Heart left ventricle (tissue), 13 donors: Measurements from ENCODE around the gene AASS.

ENCODE experiments used
- POLR2A ChIP-seq, 2 donors: fragments of 450-650 bp; IDR thresholded peaks; one replicate each; pipeline ENCODE4 v1.6.1; 2017; ENCODE audit warnings: antibody characterized with exemption in 2 of 2, mild to moderate bottlenecking in 2 of 2, moderate library complexity in 2 of 2
- TF ChIP-seq, protein P1 (sequence below), 12 donors: fragments of 200-600 bp; sonication (generic) in 4 of 12; IDR thresholded peaks; one replicate each; pipeline versions ENCODE4 v1.5.0 to v1.8.0; 2018 to 2022; ENCODE audit warnings: antibody characterized with exemption in 12 of 12, mild to moderate bottlenecking in 5 of 12
- donor health status: ischemic (EF 13 %, LVEDD 7.1; RV severe dilation, severe dysfunction).
- donor health status: DM: no; HTN: yes; CAD: no.
- donor health status: DM: no; HTN: no; CAD: no.
- donor health status: ischemic (EF 25% LVEDD 6.9; RV normal size, moderate dysfunction).
- donor health status: ischemic (EF 25% LVEDD 5.7; RV mildly dilated, moderate dysfunction).
- donor health status: ischemic (EF 35%, LVEDD 5.7; RV mildly dilated, moderate dysfunction).
- donor health status: nonischemic (EF 11% LVEDD 7.7; RV severe dilation, severe dysfunction).
- donor health status: DM: yes; HTN: yes; CAD: no.
- donor health status: PGD.
- donor health status: ischemic (EF 29% LVEDD 5.4; RV normal size, mild dysfunction).
- donor health status: nonischemic (EF 23%, LVEDD 6.1; RV moderate dilation, normal function).

DNA sequence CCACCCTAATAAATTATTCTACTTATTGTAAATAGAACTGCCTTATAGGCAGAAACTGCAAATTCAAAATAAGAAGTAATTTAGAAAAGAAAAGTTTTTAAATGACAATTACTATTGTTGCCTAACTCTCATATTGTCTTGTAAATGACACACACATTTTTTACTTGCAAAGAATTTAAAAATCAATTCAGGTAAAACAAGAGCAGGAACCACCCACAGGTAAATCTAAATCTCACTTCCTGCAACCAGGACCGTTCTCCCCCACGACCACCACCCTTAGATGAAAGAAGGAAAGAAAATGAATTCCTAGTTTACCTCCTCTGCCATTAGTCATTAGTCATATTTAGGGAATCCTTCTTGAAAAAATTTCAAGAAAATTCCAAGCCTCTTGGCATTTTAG lies 4.8 kb upstream of the AASS start:
- TF ChIP-seq, protein P1, sequence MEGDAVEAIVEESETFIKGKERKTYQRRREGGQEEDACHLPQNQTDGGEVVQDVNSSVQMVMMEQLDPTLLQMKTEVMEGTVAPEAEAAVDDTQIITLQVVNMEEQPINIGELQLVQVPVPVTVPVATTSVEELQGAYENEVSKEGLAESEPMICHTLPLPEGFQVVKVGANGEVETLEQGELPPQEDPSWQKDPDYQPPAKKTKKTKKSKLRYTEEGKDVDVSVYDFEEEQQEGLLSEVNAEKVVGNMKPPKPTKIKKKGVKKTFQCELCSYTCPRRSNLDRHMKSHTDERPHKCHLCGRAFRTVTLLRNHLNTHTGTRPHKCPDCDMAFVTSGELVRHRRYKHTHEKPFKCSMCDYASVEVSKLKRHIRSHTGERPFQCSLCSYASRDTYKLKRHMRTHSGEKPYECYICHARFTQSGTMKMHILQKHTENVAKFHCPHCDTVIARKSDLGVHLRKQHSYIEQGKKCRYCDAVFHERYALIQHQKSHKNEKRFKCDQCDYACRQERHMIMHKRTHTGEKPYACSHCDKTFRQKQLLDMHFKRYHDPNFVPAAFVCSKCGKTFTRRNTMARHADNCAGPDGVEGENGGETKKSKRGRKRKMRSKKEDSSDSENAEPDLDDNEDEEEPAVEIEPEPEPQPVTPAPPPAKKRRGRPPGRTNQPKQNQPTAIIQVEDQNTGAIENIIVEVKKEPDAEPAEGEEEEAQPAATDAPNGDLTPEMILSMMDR (IDR thresholded peaks at IDR 0.05): no peak
- no peak for TF ChIP-seq POLR2A (IDR thresholded peaks at IDR 0.05)
